GM12878 (cell line): ENCODE data around the gene AGPAT4. TPM values are rescaled to one million over a fixed set of nuclear protein-coding genes. Genes with fewer than 3 reads are reported as not detected.
A peak's percentile ranks its signal among the peaks of the same experiment; 100 is the strongest.

Experiments used
- ATF2 ChIP-seq: IDR thresholded peaks from 2 replicates; pipeline ENCODE4 v1.6.1; 2012; ENCODE audit warnings: low read length, inconsistent platforms
- BACH1 ChIP-seq: fragments of 450-650 bp; IDR thresholded peaks from 2 replicates; pipeline ENCODE4 v1.6.1; 2017; ENCODE audit warnings: mild to moderate bottlenecking, borderline replicate concordance
- BCL11A ChIP-seq: IDR thresholded peaks from 2 replicates; pipeline ENCODE4 v1.6.1; 2011; ENCODE audit warnings: low read depth, low read length
- BHLHE40 ChIP-seq, 2 experiments: fragments of 450-650 bp in 1 of 2; IDR thresholded peaks; 2 replicates each; pipeline ENCODE4 v1.6.1; 2011 to 2017; ENCODE audit warnings: low read depth in 2 of 2, borderline replicate concordance in 1 of 2, improper control_type of control experiment in 1 of 2, low read length in 1 of 2, mild to moderate bottlenecking in 1 of 2
- CHD1 ChIP-seq: IDR thresholded peaks from 2 replicates; pipeline ENCODE4 v1.6.1; 2012; ENCODE audit warnings: low read depth, low read length, improper control_type of control experiment
- CHD4 ChIP-seq: fragments of 200-600 bp; sonication (generic); IDR thresholded peaks from 2 replicates; pipeline ENCODE4 v1.6.1; 2016; ENCODE audit warnings: mild to moderate bottlenecking
- CTCF ChIP-seq, 3 experiments: IDR thresholded peaks in 2 of 3; conservative IDR thresholded peaks in 1 of 3; 2 replicates each; pipeline ENCODE4 v1.5.1; 2011; ENCODE audit warnings: low read depth in 3 of 3, low read length in 3 of 3, mild to moderate bottlenecking in 3 of 3, control low read depth in 2 of 3, moderate library complexity in 2 of 3, inconsistent platforms in 1 of 3, mixed read lengths in 1 of 3; ENCODE audit not compliant: control insufficient read depth in 2 of 3, insufficient read depth in 1 of 3; ENCODE audit errors: extremely low read depth in 1 of 3
- FOXM1 ChIP-seq: IDR thresholded peaks from 2 replicates; pipeline ENCODE4 v1.6.1; 2012; ENCODE audit warnings: low read depth, mild to moderate bottlenecking, inconsistent platforms, low read length, moderate library complexity
- GATAD2B ChIP-seq: fragments of 450-650 bp; conservative IDR thresholded peaks from 2 replicates; pipeline ENCODE4 v1.6.1; 2017; ENCODE audit warnings: low read depth, mild to moderate bottlenecking, moderate library complexity
- IKZF1 ChIP-seq: fragments of 450-650 bp; conservative IDR thresholded peaks from 2 replicates; pipeline ENCODE4 v1.6.1; 2017; ENCODE audit warnings: antibody characterized with exemption, mild to moderate bottlenecking
- MEF2B ChIP-seq: fragments of 450-650 bp; IDR thresholded peaks from 2 replicates; pipeline ENCODE4 v1.6.1; 2018; ENCODE audit warnings: mild to moderate bottlenecking, moderate library complexity; ENCODE audit not compliant: partially characterized antibody, poor library complexity, severe bottlenecking
- MYC ChIP-seq: IDR thresholded peaks from 2 replicates; pipeline ENCODE4 v1.6.1; 2011; ENCODE audit warnings: mild to moderate bottlenecking, low read length, moderate library complexity, inconsistent platforms; ENCODE audit not compliant: insufficient read depth, insufficient replicate concordance, insufficient read length, severe bottlenecking
- NBN ChIP-seq: fragments of 450-650 bp; IDR thresholded peaks from 2 replicates; pipeline ENCODE4 v1.6.1; 2016
- RELA ChIP-seq: fragments of 450-650 bp; IDR thresholded peaks from 2 replicates; pipeline ENCODE4 v1.8.0; 2014; ENCODE audit warnings: borderline replicate concordance; ENCODE audit not compliant: partially characterized antibody
- REST ChIP-seq: IDR thresholded peaks from 2 replicates; pipeline ENCODE4 v1.6.1; 2012; ENCODE audit warnings: mild to moderate bottlenecking, low read depth, low read length
- RUNX3 ChIP-seq: IDR thresholded peaks from 2 replicates; pipeline ENCODE4 v1.6.1; 2012; ENCODE audit warnings: low read length, inconsistent platforms
- SIN3A ChIP-seq: IDR thresholded peaks from 2 replicates; pipeline ENCODE4 v1.6.1; 2012; ENCODE audit warnings: low read depth, low read length, improper control_type of control experiment
- SMC3 ChIP-seq: IDR thresholded peaks from 2 replicates; pipeline ENCODE4 v1.6.1; 2011; ENCODE audit warnings: low read length, improper control_type of control experiment, borderline replicate concordance
- SRF ChIP-seq, 2 experiments: IDR thresholded peaks; 2 replicates each; pipeline ENCODE4 v1.6.1; 2011; ENCODE audit warnings: low read depth in 2 of 2, low read length in 2 of 2, mild to moderate bottlenecking in 1 of 2, moderate library complexity in 1 of 2
- STAT3 ChIP-seq: IDR thresholded peaks from 2 replicates; pipeline ENCODE4 v1.6.1; 2011; ENCODE audit warnings: low read depth, low read length, improper control_type of control experiment
- TCF7 ChIP-seq: IDR thresholded peaks from 2 replicates; pipeline ENCODE4 v1.6.1; 2014; ENCODE audit warnings: antibody characterized with exemption, borderline replicate concordance
- polyA plus RNA-seq, 11 experiments: library from polyadenylated mRNA; depleted of rRNA in 4 of 11; unstranded in 6 of 11; stranded (reverse) in 5 of 11; fragments of >200 nt; fragmentation: Nextera tagmentation in 4 of 11; fragmentation: Illumina TruSeq in 1 of 11; extraction: Ambion mirVana in 4 of 11; extraction: Trizol in 1 of 11; gene quantifications; 1 replicate in 1 of 11; 2 replicates in 10 of 11; pipeline versions ENCODE4 v1.2.1 to v1.2.3, GENCODE V29; 2011 to 2016; ENCODE audit warnings: inconsistent platforms in 2 of 11, missing spikeins in 2 of 11, low read depth in 1 of 11
- total RNA-seq, 4 experiments: library from RNA; depleted of rRNA in 3 of 4; stranded (reverse); fragments of >200 nt in 3 of 4; fragmentation: Illumina TruSeq in 1 of 4; extraction: Trizol in 1 of 4; gene quantifications; 2 replicates each; pipeline versions ENCODE4 v1.2.1 to v1.2.3, GENCODE V29; 2013 to 2021

Gene AGPAT4
- total and polyA plus RNA-seq, 10 of the 15 experiments (the other 5 are each of a cell fraction or from before 2014, with no cell fraction given) = 0.34 to 2.2 (median 1.3) TPM

- TF ChIP-seq SMC3 (no peak), NBN (no peak), SRF (IDR thresholded peaks at IDR 0.05; ENCODE audit: low read depth in 2 of 2, low read length in 2 of 2) (no peak), BCL11A (peak; percentile 54; the same call in 1 of the 2 replicates), MEF2B (no peak), RELA (peak; percentile 32), RUNX3 (peak; percentile 87), IKZF1 (peak; percentile 38; the same call in 1 of the 2 replicates), GATAD2B (no peak), CHD4 (no peak), ATF2 (peak; percentile 94), FOXM1 (no peak), SIN3A (no peak), REST (no peak), MYC (no peak), CHD1 (no peak), BACH1 (no peak), TCF7 (no peak), STAT3 (no peak), BHLHE40 (IDR thresholded peaks at IDR 0.05; ENCODE audit: borderline replicate concordance in 1 of 2, low read depth in 2 of 2, low read length in 1 of 2) (peak; percentile 40 to 47; a peak in 2 of 4 replicates), CTCF (IDR thresholded peaks at IDR 0.05 in 2 of 3, conservative IDR thresholded peaks at IDR 0.05 in 1 of 3; ENCODE audit: control insufficient read depth in 2 of 3, extremely low read depth in 1 of 3, insufficient read depth in 1 of 3, low read depth in 3 of 3, low read length in 3 of 3) (no peak)
Observed at GRCh38 chr6:161235776-161236633, 37.9 kb downstream of the AGPAT4 start (continued).
